ENCODE data around the gene TTC3. TPM values are rescaled to one million over a fixed set of nuclear protein-coding genes. Genes with fewer than 3 reads are reported as not detected.
A peak's percentile ranks its signal among the peaks of the same experiment; 100 is the strongest.

The TTC3 gene
- total RNA-seq, 2 donors from 2014 or later, result 63.6 to 111 TPM

DNA sequence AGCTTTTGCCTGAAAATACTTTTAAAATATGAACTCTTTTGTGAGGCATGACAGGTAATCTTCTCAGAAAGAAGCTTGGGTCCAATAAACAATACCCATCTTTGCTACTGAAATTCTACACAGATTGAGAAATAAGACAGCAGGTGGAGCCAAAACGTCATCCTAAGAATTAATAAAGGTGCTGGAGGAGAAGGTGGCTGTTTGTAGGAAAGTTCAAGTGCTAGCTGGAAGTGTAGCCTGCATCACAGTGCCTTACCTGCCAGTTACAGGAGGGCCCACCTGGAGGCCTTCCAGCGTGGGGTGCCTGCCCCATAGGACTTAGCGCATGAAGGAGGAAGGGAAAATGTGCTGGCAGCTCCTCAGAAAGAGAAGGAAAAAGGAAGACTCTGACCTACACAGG, 93.7 kb downstream of the TTC3 start:
- peaks cover 31% of the 10 kb centered on the region for H3K36me3 ChIP-seq
- H3K27ac ChIP-seq, result no peak overlapping the region
- no peak for DNase-seq (ENCODE audit: low spot score)
- H3K4me3 ChIP-seq, result no peak overlapping the region
- no peaks in the 10 kb centered on the region for H3K9me3 ChIP-seq
- TF ChIP-seq, protein P1, sequence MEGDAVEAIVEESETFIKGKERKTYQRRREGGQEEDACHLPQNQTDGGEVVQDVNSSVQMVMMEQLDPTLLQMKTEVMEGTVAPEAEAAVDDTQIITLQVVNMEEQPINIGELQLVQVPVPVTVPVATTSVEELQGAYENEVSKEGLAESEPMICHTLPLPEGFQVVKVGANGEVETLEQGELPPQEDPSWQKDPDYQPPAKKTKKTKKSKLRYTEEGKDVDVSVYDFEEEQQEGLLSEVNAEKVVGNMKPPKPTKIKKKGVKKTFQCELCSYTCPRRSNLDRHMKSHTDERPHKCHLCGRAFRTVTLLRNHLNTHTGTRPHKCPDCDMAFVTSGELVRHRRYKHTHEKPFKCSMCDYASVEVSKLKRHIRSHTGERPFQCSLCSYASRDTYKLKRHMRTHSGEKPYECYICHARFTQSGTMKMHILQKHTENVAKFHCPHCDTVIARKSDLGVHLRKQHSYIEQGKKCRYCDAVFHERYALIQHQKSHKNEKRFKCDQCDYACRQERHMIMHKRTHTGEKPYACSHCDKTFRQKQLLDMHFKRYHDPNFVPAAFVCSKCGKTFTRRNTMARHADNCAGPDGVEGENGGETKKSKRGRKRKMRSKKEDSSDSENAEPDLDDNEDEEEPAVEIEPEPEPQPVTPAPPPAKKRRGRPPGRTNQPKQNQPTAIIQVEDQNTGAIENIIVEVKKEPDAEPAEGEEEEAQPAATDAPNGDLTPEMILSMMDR (IDR thresholded peaks at IDR 0.05), result peak in 1 of 2 donors; percentile 44
- H3K27me3 ChIP-seq, result no peaks in the 10 kb centered on the region
- no peaks in the 10 kb centered on the region for H3K4me1 ChIP-seq

DNA sequence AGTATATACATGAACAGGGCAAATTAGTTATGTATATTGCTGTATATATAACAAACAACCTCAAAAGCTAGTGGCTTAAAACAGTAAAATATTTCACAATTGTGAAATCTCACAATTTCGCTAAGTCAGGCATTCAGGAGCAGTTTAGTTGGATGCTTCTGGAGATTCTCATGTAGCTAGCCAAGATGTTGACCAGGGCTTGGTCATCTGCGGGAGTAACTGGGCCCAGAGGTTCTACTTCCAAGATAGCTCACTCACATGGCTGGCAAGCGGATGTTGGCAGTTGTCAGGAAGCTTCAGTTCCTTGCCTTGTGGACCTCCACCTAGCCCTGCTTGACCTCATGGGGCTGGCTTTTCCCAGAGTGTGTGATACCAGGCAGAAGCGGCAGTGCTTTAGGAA, 95.6 kb downstream of the TTC3 start:
- no peak for DNase-seq (ENCODE audit: low spot score)
- H3K36me3 ChIP-seq, result peaks cover 33% of the 10 kb centered on the region
- H3K9me3 ChIP-seq, result no peaks in the 10 kb centered on the region
- no peaks in the 10 kb centered on the region for H3K4me1 ChIP-seq
- H3K27me3 ChIP-seq, result no peaks in the 10 kb centered on the region
- H3K27ac ChIP-seq, result no peak overlapping the region
- TF ChIP-seq, protein P1 (IDR thresholded peaks at IDR 0.05), result no peak
- H3K4me3 ChIP-seq, result no peak overlapping the region

DNA sequence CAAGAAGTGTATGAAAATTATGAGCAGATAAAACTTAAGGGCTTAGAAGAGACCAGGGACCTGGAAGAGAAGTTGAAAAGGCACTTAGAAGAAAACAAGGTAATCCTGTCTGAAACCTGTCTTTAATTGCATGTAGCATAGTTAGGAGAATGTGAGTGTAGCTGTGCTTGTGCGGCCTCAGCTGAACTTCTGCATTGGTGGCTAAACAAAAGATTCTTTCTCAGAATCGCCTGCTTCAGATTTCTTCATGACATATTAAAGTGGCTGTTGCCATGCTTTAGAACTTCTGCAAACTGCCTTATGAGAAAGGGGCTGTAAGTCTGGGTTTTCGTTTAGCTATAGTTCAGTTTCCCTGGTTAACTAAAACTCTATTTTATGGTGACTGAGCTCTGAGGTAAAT, 99.6 kb downstream of the TTC3 start:
- no peak for DNase-seq (ENCODE audit: low spot score)
- H3K4me3 ChIP-seq, result no peak overlapping the region
- TF ChIP-seq, protein P1 (IDR thresholded peaks at IDR 0.05), result no peak
- H3K36me3 ChIP-seq, result peaks cover 29% of the 10 kb centered on the region
- no peaks in the 10 kb centered on the region for H3K4me1 ChIP-seq
- no peaks in the 10 kb centered on the region for H3K27me3 ChIP-seq
- no peak overlapping the region for H3K27ac ChIP-seq
- no peaks in the 10 kb centered on the region for H3K9me3 ChIP-seq

DNA sequence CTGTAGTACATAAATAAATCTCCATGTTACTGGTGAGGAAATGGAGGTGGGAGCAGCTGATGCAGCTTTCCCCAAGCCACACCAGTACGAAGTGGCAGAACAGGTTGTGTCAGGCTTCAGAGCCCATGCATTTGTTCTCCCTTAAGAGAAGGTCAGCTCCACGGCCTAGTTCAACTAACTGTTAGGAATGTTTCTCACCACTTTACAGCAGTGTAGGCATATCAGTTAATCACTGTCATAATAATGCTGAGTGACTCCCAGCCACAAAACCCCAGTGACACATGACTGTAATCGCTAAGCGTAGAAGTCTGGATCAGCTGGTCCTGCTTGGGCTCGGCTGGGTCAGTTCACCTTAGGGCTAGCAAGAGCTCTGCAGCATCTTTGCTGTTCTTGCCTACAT, 103.7 kb downstream of the TTC3 start:
- no peak for DNase-seq (ENCODE audit: low spot score)
- H3K27me3 ChIP-seq, result no peaks in the 10 kb centered on the region
- H3K27ac ChIP-seq, result no peak overlapping the region
- no peaks in the 10 kb centered on the region for H3K9me3 ChIP-seq
- TF ChIP-seq, protein P1 (IDR thresholded peaks at IDR 0.05), result no peak
- H3K4me3 ChIP-seq, result no peak overlapping the region
- no peaks in the 10 kb centered on the region for H3K4me1 ChIP-seq
- peaks cover 30% of the 10 kb centered on the region for H3K36me3 ChIP-seq

DNA sequence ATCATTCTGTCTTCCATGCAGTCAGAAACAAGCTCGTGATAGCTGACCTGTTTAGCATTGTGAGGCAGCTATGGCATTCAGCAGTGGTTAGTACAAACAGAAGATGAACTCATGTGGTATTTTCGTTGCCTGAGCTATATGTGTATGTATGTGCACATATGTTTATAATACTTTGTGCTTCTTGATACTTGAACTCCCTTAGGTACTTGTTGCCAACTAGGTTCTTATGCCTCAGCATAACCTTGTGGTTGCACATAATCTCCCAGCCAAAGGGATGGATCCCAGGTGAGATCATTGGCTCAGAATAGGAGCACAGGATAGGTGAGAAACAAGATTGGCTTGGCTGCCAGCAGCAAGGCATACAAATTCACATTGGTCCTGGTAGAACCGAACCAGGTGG, 108.0 kb downstream of the TTC3 start:
- no peaks in the 10 kb centered on the region for H3K4me1 ChIP-seq
- peaks cover 6% of the 10 kb centered on the region for H3K36me3 ChIP-seq
- TF ChIP-seq, protein P1 (IDR thresholded peaks at IDR 0.05), result no peak
- no peak for DNase-seq (ENCODE audit: low spot score)
- no peaks in the 10 kb centered on the region for H3K27me3 ChIP-seq
- no peak overlapping the region for H3K4me3 ChIP-seq
- H3K27ac ChIP-seq, result no peak overlapping the region
- H3K9me3 ChIP-seq, result no peaks in the 10 kb centered on the region

DNA sequence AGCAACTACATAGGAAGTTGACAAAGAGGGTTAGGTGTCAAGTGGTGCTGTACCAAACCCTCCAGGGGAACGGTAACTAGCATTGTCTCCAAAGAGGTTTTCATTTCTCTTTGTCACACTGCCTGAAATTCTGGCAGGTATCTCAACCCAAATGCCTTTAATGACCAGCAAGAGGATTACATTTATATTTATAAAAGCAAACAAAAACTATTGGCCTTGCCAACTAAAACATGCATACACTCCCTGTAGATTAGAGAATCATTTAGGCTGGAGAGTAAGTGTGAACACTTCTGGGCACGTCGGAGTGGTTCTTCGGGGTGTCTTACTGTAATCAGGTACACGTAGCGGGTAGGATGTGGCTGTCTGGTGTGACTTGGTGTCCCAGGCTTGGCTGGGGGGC, 109.2 kb downstream of the TTC3 start:
- DNase-seq (ENCODE audit: low spot score), result no peak
- no peak overlapping the region for H3K27ac ChIP-seq
- H3K27me3 ChIP-seq, result no peaks in the 10 kb centered on the region
- H3K9me3 ChIP-seq, result no peaks in the 10 kb centered on the region
- H3K36me3 ChIP-seq, result peaks cover 12% of the 10 kb centered on the region
- no peaks in the 10 kb centered on the region for H3K4me1 ChIP-seq
- no peak overlapping the region for H3K4me3 ChIP-seq
- TF ChIP-seq, protein P1 (IDR thresholded peaks at IDR 0.05), result no peak
